SK-N-SH treated with all-trans-retinoic acid at 6 μM for 48 hours (cell line): Measurements from ENCODE around the gene NDRG3.

Experiments used
- ISL1 ChIP-seq: fragments of 250-450 bp; sonication (Bioruptor Pico); IDR thresholded peaks from 2 replicates; pipeline ENCODE4 v2.1.2; 2022; ENCODE audit warnings: mild to moderate bottlenecking, moderate library complexity
- OSR1 ChIP-seq: fragments of 250-450 bp; sonication (Bioruptor Pico); IDR thresholded peaks from 2 replicates; pipeline ENCODE4 v1.8.0; 2022; ENCODE audit warnings: moderate library complexity, mild to moderate bottlenecking, inconsistent platforms
- POU6F1 ChIP-seq: fragments of 250-450 bp; sonication (Bioruptor Pico); IDR thresholded peaks from 2 replicates; pipeline ENCODE4 v1.8.0; 2021; ENCODE audit warnings: low read depth, mild to moderate bottlenecking, moderate library complexity, borderline replicate concordance
- PPARA ChIP-seq: fragments of 250-450 bp; sonication (Bioruptor Pico); IDR thresholded peaks from 2 replicates; pipeline ENCODE4 v1.5.0; 2020; ENCODE audit warnings: mild to moderate bottlenecking, borderline replicate concordance
- RARB ChIP-seq: fragments of 250-450 bp; sonication (Bioruptor Pico); IDR thresholded peaks from 2 replicates; pipeline ENCODE4 v1.8.0; 2021; ENCODE audit warnings: mild to moderate bottlenecking, moderate library complexity
- SNAI2 ChIP-seq: fragments of 250-450 bp; sonication (Bioruptor Pico); IDR thresholded peaks from 2 replicates; pipeline ENCODE4 v1.5.0; 2020; ENCODE audit warnings: mild to moderate bottlenecking, moderate library complexity
- TCF4 ChIP-seq: fragments of 250-450 bp; sonication (Bioruptor Pico); IDR thresholded peaks from 2 replicates; pipeline ENCODE4 v1.8.0; 2021; ENCODE audit warnings: mild to moderate bottlenecking, moderate library complexity, borderline replicate concordance
- TOX ChIP-seq: fragments of 250-450 bp; sonication (Bioruptor Pico); IDR thresholded peaks from 2 replicates; pipeline ENCODE4 v1.8.0; 2021; ENCODE audit warnings: mild to moderate bottlenecking, moderate library complexity, borderline replicate concordance
- ZFP3 ChIP-seq: fragments of 250-450 bp; sonication (Bioruptor Pico); IDR thresholded peaks from 2 replicates; pipeline ENCODE4 v1.5.0; 2020; ENCODE audit warnings: mild to moderate bottlenecking, moderate library complexity
- ZFP30 ChIP-seq: fragments of 450-650 bp; formaldehyde crosslinking; IDR thresholded peaks from 2 replicates; pipeline ENCODE4 v1.5.0; 2022; ENCODE audit warnings: mild to moderate bottlenecking, moderate library complexity
- ZNF8 ChIP-seq: fragments of 450-650 bp; formaldehyde crosslinking; IDR thresholded peaks from 2 replicates; pipeline ENCODE4 v1.5.0; 2020; ENCODE audit warnings: mild to moderate bottlenecking, moderate library complexity
- TF ChIP-seq, protein P1 (sequence below): fragments of 250-450 bp; sonication (Bioruptor Pico); IDR thresholded peaks from 2 replicates; pipeline ENCODE4 v1.5.0; 2020; ENCODE audit warnings: mild to moderate bottlenecking, moderate library complexity
- TF ChIP-seq, protein P2 (sequence below): fragments of 250-450 bp; sonication (Bioruptor Pico); IDR thresholded peaks from 2 replicates; pipeline ENCODE4 v1.5.1; 2020; ENCODE audit warnings: low read depth, mild to moderate bottlenecking, moderate library complexity
- TF ChIP-seq, protein P3 (sequence below): fragments of 250-450 bp; sonication (Bioruptor Pico); IDR thresholded peaks from 2 replicates; pipeline ENCODE4 v1.8.0; 2020; ENCODE audit warnings: mild to moderate bottlenecking, moderate library complexity, borderline replicate concordance

DNA sequence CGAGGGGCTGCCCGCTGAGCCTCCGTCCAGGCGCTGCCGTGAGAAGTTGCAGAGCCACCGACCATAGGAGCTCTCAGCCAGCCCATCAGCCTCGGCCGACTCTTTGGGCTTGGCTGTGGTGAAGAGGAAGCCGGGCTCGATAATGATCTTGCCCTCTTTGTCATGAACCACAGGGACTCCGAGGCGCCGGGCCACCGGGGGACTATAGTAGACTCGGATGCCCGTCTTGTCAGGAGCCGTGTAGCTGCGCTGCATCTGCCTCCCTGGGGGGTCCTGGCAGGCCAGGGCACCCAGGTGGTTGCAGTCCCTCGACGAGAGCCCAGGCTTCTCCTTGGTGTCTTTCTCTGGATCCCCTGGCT lies 48.2 kb upstream of the NDRG3 start:
- TF ChIP-seq PPARA (CRISPR knock-in tag) (no peak), SNAI2 (CRISPR knock-in tag) (no peak), ISL1 (CRISPR knock-in tag) (no peak), RARB (CRISPR knock-in tag) (no peak), ZFP30 (CRISPR knock-in tag) (no peak), OSR1 (CRISPR knock-in tag) (no peak), POU6F1 (CRISPR knock-in tag) (no peak), TCF4 (CRISPR knock-in tag) (no peak), TOX (no peak), ZNF8 (no peak), ZFP3 (CRISPR knock-in tag) (no peak)
- TF ChIP-seq, protein P1, sequence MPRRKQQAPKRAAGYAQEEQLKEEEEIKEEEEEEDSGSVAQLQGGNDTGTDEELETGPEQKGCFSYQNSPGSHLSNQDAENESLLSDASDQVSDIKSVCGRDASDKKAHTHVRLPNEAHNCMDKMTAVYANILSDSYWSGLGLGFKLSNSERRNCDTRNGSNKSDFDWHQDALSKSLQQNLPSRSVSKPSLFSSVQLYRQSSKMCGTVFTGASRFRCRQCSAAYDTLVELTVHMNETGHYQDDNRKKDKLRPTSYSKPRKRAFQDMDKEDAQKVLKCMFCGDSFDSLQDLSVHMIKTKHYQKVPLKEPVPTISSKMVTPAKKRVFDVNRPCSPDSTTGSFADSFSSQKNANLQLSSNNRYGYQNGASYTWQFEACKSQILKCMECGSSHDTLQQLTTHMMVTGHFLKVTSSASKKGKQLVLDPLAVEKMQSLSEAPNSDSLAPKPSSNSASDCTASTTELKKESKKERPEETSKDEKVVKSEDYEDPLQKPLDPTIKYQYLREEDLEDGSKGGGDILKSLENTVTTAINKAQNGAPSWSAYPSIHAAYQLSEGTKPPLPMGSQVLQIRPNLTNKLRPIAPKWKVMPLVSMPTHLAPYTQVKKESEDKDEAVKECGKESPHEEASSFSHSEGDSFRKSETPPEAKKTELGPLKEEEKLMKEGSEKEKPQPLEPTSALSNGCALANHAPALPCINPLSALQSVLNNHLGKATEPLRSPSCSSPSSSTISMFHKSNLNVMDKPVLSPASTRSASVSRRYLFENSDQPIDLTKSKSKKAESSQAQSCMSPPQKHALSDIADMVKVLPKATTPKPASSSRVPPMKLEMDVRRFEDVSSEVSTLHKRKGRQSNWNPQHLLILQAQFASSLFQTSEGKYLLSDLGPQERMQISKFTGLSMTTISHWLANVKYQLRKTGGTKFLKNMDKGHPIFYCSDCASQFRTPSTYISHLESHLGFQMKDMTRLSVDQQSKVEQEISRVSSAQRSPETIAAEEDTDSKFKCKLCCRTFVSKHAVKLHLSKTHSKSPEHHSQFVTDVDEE (CRISPR knock-in tag) = no peak
- TF ChIP-seq, protein P2, sequence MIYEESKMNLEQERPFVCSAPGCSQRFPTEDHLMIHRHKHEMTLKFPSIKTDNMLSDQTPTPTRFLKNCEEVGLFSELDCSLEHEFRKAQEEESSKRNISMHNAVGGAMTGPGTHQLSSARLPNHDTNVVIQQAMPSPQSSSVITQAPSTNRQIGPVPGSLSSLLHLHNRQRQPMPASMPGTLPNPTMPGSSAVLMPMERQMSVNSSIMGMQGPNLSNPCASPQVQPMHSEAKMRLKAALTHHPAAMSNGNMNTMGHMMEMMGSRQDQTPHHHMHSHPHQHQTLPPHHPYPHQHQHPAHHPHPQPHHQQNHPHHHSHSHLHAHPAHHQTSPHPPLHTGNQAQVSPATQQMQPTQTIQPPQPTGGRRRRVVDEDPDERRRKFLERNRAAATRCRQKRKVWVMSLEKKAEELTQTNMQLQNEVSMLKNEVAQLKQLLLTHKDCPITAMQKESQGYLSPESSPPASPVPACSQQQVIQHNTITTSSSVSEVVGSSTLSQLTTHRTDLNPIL (CRISPR knock-in tag) = no peak
- TF ChIP-seq, protein P3, sequence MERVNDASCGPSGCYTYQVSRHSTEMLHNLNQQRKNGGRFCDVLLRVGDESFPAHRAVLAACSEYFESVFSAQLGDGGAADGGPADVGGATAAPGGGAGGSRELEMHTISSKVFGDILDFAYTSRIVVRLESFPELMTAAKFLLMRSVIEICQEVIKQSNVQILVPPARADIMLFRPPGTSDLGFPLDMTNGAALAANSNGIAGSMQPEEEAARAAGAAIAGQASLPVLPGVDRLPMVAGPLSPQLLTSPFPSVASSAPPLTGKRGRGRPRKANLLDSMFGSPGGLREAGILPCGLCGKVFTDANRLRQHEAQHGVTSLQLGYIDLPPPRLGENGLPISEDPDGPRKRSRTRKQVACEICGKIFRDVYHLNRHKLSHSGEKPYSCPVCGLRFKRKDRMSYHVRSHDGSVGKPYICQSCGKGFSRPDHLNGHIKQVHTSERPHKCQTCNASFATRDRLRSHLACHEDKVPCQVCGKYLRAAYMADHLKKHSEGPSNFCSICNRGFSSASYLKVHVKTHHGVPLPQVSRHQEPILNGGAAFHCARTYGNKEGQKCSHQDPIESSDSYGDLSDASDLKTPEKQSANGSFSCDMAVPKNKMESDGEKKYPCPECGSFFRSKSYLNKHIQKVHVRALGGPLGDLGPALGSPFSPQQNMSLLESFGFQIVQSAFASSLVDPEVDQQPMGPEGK (CRISPR knock-in tag) = no peak
